Heart left ventricle (tissue), 16 donors: ENCODE results near the gene STXBP5. TPM values are rescaled to one million over a fixed set of nuclear protein-coding genes. Genes with fewer than 3 reads are reported as not detected.

ENCODE experiments used
- ATAC-seq, 4 donors: fragments of 200-7000 bp; cut with Tn5 transposase; one replicate each; pipeline ENCODE4 v1.9.1; 2020 to 2022; ENCODE audit warnings: moderate library complexity in 4 of 4, mild to moderate bottlenecking in 3 of 4, moderate number of reproducible peaks in 1 of 4
- DNase-seq, 5 donors: peaks; one replicate each; pipeline ENCODE4 v3.0.0-alpha.2; 2020
- H3K27ac ChIP-seq, 12 donors: fragments of 200-600 bp; sonication (generic) in 4 of 12; one replicate each; pipeline versions ENCODE4 v1.5.0 to v1.8.0; 2016 to 2022; ENCODE audit warnings: mild to moderate bottlenecking in 2 of 12
- H3K27me3 ChIP-seq, 9 donors: fragments of 200-600 bp; sonication (generic) in 2 of 9; one replicate each; pipeline versions ENCODE4 v1.5.1 to v1.8.0; 2016 to 2022; ENCODE audit warnings: mild to moderate bottlenecking in 3 of 9
- H3K36me3 ChIP-seq, 9 donors: fragments of 200-600 bp; sonication (generic) in 2 of 9; one replicate each; pipeline versions ENCODE4 v1.5.0 to v1.8.0; 2018 to 2022; ENCODE audit warnings: mild to moderate bottlenecking in 2 of 9
- H3K4me1 ChIP-seq, 12 donors: fragments of 200-600 bp; sonication (generic) in 4 of 12; one replicate each; pipeline versions ENCODE4 v1.5.0 to v1.8.0; 2016 to 2022; ENCODE audit warnings: mild to moderate bottlenecking in 3 of 12
- H3K4me3 ChIP-seq, 12 donors: fragments of 200-600 bp; sonication (generic) in 4 of 12; one replicate each; pipeline versions ENCODE4 v1.5.0 to v1.8.0; 2017 to 2022; ENCODE audit warnings: mild to moderate bottlenecking in 9 of 12, moderate library complexity in 4 of 12
- H3K9me3 ChIP-seq, 12 donors: fragments of 200-600 bp; sonication (generic) in 4 of 12; one replicate each; pipeline versions ENCODE4 v1.5.0 to v1.8.0; 2016 to 2022; ENCODE audit warnings: mild to moderate bottlenecking in 1 of 12
- CTCF ChIP-seq, 12 donors: fragments of 200-600 bp; sonication (generic) in 4 of 12; IDR thresholded peaks; one replicate each; pipeline versions ENCODE4 v1.5.0 to v1.8.0; 2018 to 2022; ENCODE audit warnings: antibody characterized with exemption in 12 of 12, mild to moderate bottlenecking in 5 of 12
- POLR2A ChIP-seq, 2 donors: fragments of 450-650 bp; IDR thresholded peaks; one replicate each; pipeline ENCODE4 v1.6.1; 2017; ENCODE audit warnings: antibody characterized with exemption in 2 of 2, mild to moderate bottlenecking in 2 of 2, moderate library complexity in 2 of 2
- WGBS, 4 donors: extraction: QIAGEN DNeasy Blood & Tissue Kit in 2 of 4; methylation state at CpG; one replicate each; pipeline versions ENCODE4 v1.1.5 to v1.1.7; 2013 to 2018; 5-methylcytosine and 5-hydroxymethylcytosine counted together
- intact Hi-C, 10 donors: fragments of 100-400 bp; cut with DNase I; formaldehyde crosslinking; loops; one replicate each; pipeline versions ENCODE4 v1.11.1 to v1.14.2; 2022
- polyA plus RNA-seq, 2 donors: library from polyadenylated mRNA; stranded (reverse); fragments of 200-250 nt; gene quantifications; one replicate each; pipeline ENCODE4 v1.2.3, GENCODE V29; 2013
- total RNA-seq, 9 donors: library from RNA; depleted of rRNA in 2 of 9; stranded (reverse); fragments of >200 nt in 2 of 9; fragmentation: NEBNext Ultra II Directional in 3 of 9; extraction: Animal tissue kit (Norgen Biotek cat#: 25700) in 3 of 9; gene quantifications; one replicate each; pipeline versions ENCODE4 v1.1.0 to v1.2.4, GENCODE V29; 2016 to 2023
- donor health status: ischemic (EF 13 %, LVEDD 7.1; RV severe dilation, severe dysfunction).
- donor health status: healthy with polysubstance abuse.
- donor health status: DM: no; HTN: yes; CAD: no.
- donor health status: DM: no; HTN: no; CAD: no.
- donor health status: ischemic (EF 25% LVEDD 6.9; RV normal size, moderate dysfunction).
- donor health status: ischemic (EF 25% LVEDD 5.7; RV mildly dilated, moderate dysfunction).
- donor health status: healthy.
- donor health status: DM: yes; HTN: yes; CAD: no.
- donor health status: ischemic (EF 35%, LVEDD 5.7; RV mildly dilated, moderate dysfunction).
- donor health status: nonischemic (EF 11% LVEDD 7.7; RV severe dilation, severe dysfunction).
- donor health status: DM: yes; HTN: yes; CAD: no.
- donor health status: PGD.
- donor health status: ischemic (EF 29% LVEDD 5.4; RV normal size, mild dysfunction).
- donor health status: nonischemic (EF 23%, LVEDD 6.1; RV moderate dilation, normal function).

The STXBP5 gene
- total and polyA plus RNA-seq, 11 donors, result 5.7 to 20.0 (median 14.1) TPM

DNA sequence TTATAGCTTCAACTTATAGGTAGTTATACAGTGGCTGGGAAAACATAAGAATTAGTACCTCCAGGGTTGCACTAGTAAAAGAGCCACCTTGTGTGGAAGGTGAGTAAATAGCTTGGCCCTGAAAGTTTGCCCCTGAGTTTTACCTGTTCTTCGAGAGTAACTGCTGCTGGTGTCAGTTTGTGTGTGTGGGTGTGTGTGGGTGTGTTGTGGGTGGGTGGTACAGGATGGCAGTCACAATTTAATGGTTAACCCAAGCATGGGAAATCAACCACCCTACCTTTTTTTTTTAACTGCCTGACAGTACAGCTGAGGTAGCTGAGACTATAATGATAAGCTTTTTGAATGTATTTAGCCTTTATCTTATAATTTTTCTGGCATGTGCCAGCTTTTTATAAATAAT, 137.3 kb downstream of the STXBP5 start:
- no peaks in the 10 kb centered on the region for H3K4me1 ChIP-seq
- no peak overlapping the region for H3K4me3 ChIP-seq
- intact Hi-C loops, result no loop called here
- H3K27me3 ChIP-seq, result no peaks in the 10 kb centered on the region
- H3K27ac ChIP-seq, result no peak overlapping the region
- DNase-seq, result no peak
- H3K9me3 ChIP-seq, result no peaks in the 10 kb centered on the region
- H3K36me3 ChIP-seq, result peaks cover 0 to 52% (median 19%) of the 10 kb centered on the region in 9 donors
- no peak for ATAC-seq
- WGBS, 4 donors, result 94 to 100% (median 95%) methylated on average over 1 of the region's 1 CpG
- TF ChIP-seq POLR2A (IDR thresholded peaks at IDR 0.05) (no peak), CTCF (IDR thresholded peaks at IDR 0.05) (no peak)

DNA sequence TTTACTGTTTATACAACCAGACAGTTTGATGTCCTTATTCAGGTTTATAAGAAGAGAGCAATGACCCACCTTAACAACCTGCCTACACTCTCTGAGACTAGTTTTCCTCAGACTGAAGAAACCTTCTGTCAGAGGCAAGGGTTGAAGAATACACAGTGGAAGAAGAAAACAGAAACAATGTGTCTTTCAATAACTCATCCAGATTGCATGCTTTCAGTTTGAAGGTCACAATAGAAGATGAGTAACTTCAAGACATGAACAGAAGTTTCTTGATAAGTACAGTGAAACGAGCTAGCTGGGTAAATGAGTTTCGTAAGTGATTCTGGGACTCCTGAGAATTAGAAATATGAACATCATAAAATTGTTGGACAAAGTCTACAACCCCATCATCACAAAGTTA, 141.7 kb downstream of the STXBP5 start:
- Histone ChIP-seq H3K4me3 (no peak overlapping the region), H3K27ac (no peak overlapping the region), H3K27me3 (no peaks in the 10 kb centered on the region), H3K4me1 (no peaks in the 10 kb centered on the region), H3K36me3 (peaks cover 0 to 29% (median 10%) of the 10 kb centered on the region in 9 donors), H3K9me3 (no peaks in the 10 kb centered on the region)
- 90 to 96% (median 93%) methylated on average over 2 of the region's 2 CpGs for WGBS, 4 donors
- no peak for DNase-seq
- intact Hi-C loops, result no loop called here
- TF ChIP-seq CTCF (IDR thresholded peaks at IDR 0.05) (no peak), POLR2A (IDR thresholded peaks at IDR 0.05) (no peak)
- no peak for ATAC-seq

DNA sequence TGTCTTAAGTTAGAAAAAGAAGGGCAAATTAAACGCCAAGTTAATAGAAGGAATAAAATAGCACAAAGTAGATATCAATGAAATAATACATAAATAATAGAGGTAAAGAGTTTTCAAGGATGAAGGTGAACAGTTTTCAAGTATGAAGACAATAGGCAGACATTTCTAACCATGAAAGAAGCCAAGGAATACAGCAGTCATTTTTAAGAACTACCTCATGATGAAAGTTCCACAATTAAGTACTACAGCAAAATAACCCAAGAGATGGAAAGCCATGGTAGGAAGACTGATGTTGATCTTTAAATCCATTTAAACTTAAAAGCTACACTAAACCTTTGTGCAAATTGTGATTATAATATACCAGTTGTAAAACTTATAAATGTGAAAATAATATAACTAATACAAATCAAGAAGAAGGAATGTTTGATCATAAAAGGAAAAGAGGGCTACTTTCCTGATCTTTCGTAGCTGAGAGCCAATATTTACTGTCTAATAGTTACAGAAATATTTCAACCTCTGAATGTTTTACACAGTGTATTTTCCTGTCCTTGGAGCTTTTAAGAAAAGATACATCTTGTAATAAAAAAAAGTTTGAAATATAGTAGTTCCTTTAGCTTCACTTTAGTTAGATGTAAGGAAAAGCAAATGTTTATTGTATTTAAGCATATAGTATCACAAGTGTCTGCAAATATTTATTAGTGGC, 143.1 kb downstream of the STXBP5 start:
- intact Hi-C loops, result no loop called here
- peaks cover 0 to 22% (median 6%) of the 10 kb centered on the region in 9 donors for H3K36me3 ChIP-seq
- TF ChIP-seq CTCF (IDR thresholded peaks at IDR 0.05) (no peak), POLR2A (IDR thresholded peaks at IDR 0.05) (no peak)
- no peak overlapping the region for H3K27ac ChIP-seq
- ATAC-seq (no peak), DNase-seq (no peak)
- H3K4me3 ChIP-seq, result no peak overlapping the region
- H3K27me3 ChIP-seq, result no peaks in the 10 kb centered on the region
- no peaks in the 10 kb centered on the region for H3K4me1 ChIP-seq
- 94 to 98% (median 97%) methylated on average over 2 of the region's 2 CpGs for WGBS, 4 donors
- H3K9me3 ChIP-seq, result no peaks in the 10 kb centered on the region

- intact Hi-C loops, result no loop called here
- 94 to 100% (median 99%) methylated on average over 1 of the region's 1 CpG for WGBS, 4 donors
- Histone ChIP-seq H3K27ac (no peak overlapping the region), H3K36me3 (peaks cover 0 to 22% (median 6%) of the 10 kb centered on the region in 9 donors), H3K9me3 (no peaks in the 10 kb centered on the region), H3K4me1 (no peaks in the 10 kb centered on the region), H3K27me3 (no peaks in the 10 kb centered on the region), H3K4me3 (no peak overlapping the region)
- ATAC-seq (no peak), DNase-seq (no peak)
- TF ChIP-seq POLR2A (IDR thresholded peaks at IDR 0.05) (no peak), CTCF (IDR thresholded peaks at IDR 0.05) (no peak)
These were observed 143.8 kb downstream of the STXBP5 start for GRCh38 chr6:147347882-147348575.
